HG02642 (cell line): ENCODE data around the gene CDCP1.
"Not testable (repeated sequence)": the region's sequence is repeated elsewhere in the genome, so short reads cannot be mapped to it uniquely, and the experiment has no call there.

Experiments
- ATAC-seq: cut with Tn5 transposase; IDR thresholded peaks from one replicate; pipeline ENCODE4 v1.9.1; 2021; ENCODE audit warnings: mild to moderate bottlenecking; ENCODE audit not compliant: unreplicated experiment, poor library complexity

The CDCP1 gene

DNA sequence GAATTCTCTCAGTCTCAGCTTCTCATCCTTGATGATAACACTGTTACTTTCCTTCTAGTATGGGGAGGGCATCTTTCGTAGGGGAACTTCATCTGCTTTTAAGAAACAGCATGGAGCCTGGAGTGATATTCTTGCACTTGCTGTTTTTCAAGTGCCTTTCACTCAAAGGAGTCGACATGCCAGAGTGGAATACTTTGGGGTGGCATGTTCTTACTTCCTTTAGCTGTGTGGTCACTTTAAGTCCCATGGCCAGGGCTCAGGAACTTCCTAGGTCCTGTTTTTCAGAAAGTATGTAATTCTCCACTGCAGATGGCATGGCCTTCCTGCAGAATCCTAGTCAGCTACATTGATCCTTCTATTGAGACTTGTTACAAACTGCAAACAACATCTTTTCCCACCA is 28.1 kb upstream of the CDCP1 start:
- ATAC-seq = no peak

DNA sequence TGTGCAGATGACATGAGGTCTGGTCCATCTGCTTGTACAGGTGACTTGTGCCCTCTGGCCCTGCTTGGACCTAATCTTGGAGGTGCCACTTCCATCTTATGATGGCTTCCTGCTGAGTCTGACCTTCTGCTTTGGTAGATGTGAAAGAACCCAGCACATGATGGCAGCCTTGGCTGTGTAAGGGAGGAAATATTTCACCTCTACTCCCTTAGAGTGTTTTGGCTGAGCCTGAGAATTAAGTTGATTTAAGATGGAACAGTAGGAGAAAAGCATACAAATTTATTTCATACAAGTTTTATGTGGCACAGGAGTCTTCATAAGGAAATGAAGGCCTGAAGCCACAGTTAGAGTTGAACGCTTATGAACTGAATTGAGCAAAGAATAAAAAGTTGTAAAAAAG is 27.6 kb upstream of the CDCP1 start:
- ATAC-seq = no peak

DNA sequence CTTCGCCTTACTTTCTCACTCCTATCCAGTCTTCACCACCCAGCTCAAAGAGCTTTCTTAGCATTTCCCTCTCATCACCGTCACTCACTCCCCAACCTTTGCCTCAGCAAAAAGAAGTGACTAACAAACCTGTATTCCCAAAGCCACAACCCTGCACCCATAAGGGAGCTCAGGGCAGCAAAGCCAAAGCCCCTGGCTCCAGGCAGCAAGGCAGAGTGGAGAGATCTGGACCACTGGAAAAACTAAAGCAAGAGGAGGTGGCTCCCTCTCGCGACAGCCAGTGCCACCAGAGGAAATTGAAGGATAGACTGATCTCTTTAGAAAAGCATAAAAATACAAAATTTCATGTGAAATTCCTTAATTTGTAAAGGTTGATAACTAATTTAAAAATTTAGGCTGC is 25.1 kb upstream of the CDCP1 start:
- no peak for ATAC-seq

DNA sequence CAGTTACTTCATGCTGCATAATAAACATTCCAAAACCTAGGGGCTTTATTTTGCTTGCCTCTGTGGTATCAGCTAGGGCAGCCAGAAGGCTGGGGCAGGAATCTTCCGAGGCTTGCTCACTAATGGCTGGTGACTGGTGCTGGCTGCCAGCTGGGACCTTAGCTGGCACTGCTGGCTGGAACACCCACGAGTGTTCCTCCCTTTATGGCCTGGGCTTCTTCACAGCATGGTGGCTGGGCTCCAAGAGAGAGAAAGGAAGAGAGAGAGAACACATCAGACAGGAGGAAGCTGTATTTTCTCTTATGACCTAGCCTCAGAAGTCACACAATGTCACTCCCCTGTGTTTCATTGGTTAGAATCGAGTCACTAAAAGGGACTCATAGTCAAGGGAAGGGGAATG is 23.9 kb upstream of the CDCP1 start:
- no peak for ATAC-seq

DNA sequence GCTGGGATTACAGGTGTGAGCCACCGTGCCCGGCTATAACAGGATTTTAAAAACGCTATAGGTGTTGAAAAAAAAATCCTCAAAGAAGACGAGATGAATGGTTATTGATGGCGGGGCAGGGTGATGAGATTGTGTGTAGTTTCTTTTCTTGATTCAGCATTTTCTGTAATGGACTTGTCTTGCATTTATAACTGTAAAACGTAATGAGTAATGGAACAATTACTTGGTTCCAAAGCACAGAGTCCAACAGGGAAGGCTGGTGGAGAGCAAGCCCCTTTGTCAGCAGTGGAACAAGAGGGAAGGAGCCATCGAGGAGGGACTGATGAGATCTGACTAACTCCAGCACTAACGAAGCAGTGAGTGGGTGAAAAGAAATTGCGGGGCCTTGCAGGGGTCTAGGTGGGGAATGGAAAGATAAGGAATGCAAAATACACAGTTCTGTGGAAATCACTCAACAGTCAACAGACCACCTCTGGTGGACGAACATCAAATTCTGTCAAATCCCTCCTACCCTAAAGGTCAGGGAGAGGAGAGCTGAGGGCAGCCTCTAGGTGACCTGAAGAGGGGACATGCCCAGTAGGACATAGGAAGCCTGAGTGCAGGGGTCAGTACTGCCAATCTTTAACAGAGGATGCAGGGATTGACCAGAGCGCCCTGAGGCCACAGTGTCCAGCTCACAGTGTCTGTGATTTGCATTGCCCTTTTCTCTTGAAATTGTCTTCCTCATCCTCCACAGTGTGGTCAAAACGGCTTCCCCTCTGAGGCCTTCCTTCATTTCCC is 23.1 kb upstream of the CDCP1 start:
- no peak for ATAC-seq

DNA sequence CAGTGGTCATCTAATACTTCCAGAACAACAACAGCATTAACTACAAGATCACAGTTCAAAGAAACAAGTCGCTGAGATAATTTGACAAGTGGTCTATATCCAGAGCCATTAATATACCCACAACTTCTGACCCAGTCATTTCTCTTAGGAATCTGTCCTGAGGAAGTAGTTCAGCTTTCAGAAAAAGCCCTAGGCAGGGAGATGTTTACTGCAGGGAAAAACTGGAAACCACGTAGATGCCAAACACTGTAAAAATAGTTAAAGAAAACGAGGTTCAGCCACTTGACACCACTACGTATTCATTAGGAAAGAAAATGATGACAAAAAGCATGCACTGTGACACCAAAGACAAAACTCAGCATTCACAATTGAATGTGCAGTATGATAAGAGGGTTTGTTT is 22.3 kb upstream of the CDCP1 start:
- ATAC-seq = no peak

DNA sequence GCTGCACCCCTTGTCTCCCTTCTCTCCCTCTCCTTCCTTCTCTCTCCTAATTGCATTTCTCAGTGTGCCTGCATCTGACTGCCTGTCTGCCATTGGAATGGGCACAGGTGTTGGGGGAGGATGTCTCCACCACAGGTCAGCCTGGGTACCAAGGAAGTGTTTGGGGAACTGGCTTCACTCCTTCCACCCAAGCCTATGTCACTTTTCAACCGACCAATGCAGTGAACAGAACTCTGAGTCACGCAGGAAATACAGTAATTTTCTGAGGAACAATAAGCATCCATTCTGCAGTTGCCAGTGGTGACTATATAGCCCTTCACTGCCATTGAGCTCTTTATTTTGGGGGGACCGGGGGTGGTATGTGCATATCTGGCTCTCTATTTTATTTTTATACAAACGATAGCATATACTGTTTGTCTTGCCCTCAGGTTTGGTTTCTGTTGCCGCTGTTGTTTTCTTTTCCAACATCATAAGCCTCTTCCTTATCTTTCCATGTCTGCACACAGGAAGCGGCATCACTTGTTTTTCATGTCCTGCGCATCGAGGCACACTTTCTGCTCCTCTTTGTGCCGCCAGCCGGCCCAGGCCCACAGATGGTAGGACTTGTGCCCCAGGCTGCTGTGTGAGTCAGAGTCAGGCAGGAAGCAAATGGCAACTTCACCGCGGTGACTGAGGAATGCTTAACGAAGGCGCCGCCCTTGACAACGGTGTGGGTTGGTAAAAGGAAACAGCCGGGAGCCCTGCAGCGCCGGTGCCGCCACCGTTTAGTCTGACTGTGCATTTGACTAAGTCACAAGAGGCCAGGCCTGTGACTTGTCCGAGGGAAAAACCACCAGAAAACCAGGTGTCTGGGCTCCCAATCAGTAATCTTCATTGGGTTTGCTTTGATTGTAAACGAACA is 21.1 kb upstream of the CDCP1 start:
- no peak for ATAC-seq

DNA sequence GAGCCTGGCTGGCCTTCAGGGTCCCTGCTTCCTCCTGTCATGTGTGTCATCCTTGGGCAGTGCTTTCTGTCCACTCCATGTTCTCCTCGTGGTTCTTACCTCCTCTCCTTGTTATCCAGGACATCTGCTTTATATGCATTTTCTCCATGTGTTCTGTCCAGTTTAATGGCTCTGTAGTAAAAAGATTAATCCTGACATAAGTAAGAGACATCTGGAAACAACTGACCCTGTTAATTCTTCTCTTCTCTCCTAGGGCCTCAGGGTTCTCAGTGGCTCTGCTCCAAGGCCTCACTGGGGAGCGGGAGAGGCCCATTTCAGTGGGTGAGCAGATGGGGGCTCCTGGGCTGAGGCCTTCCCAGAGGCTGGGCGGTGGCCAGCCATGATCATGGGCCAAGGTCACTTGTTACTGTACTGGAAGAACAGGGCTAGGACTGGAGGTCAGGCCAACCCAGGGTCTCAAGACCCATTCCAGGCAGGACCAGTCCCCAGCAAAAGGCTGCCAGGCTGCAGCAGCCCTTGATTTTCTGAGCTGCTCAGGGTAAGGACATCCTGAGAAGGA is 20.2 kb upstream of the CDCP1 start:
- no peak for ATAC-seq

DNA sequence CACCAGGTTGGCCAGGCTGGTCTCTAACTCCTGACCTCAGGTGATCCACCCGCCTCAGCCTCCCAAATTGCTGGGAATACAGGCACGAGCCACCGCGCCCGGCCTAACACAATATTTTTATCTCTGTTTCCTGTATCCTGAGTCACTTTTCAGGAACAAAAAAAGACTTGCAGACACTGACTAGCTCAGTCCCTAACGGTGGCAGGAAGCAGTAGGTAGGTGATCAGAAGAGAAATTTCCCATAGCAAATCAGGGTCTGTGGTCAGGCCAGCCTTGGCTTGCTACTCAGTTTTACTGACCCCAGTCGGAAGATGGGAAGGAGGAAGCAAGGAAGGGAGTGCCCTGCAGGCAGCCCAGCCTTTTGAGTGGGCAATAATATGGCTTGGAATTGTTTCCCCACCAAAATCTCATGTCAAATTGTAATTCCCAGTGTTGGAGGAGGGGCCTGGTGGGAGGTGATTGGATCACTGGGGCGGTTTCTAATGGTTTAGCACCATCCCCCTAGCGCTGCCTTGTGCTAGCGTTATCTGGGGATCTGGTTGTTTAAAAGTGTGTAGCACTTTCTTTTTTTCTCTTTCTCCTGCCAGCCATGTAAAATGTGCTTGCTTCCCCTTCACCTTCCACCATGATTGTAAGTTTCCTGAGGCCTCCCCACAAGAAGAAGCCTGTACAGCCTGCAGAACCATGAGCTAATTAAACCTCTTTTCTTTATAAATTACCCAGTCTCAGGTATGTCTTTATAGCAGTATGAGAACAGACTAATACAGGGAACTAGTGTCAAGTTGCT is 19.5 kb upstream of the CDCP1 start:
- no peak for ATAC-seq

DNA sequence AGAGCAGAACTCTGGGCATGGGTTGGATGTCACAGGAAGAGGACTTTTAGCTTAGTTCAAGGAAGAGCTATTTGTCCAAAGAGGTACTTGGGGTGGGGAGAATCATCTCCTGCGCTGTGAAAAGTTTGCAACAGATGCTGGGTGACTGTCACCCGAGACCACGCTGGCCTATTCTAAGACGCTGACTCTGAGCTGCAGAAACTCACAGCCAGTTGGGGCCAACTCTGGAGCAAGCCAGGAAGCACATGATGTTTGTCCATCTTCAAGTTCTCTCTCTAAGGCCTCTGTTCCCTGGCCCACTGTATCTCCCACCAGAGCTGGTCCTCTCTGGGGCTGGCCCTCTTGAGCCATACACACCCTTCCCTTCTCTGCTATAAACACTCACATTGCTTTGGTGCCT is 17.9 kb upstream of the CDCP1 start:
- ATAC-seq = no peak

DNA sequence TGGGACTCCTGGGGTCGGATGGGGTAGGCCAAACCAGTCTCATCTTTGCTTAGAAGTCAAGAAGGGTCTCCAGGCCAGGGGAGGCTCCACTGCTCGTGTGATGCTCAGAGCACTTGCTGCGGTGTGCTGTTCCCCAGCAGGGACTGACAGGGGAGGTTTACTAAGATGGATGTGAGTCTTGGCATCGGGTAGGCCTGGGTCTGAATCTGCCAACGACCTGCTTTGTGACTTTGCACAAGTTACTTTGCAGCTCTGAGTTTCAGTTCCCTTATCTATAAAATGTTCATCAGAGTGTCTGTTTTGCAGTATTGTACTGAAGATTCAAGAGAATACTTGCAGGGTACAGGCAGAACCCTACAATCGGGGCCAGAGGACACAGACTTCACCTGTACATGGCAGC is 17.3 kb upstream of the CDCP1 start:
- ATAC-seq = no peak

DNA sequence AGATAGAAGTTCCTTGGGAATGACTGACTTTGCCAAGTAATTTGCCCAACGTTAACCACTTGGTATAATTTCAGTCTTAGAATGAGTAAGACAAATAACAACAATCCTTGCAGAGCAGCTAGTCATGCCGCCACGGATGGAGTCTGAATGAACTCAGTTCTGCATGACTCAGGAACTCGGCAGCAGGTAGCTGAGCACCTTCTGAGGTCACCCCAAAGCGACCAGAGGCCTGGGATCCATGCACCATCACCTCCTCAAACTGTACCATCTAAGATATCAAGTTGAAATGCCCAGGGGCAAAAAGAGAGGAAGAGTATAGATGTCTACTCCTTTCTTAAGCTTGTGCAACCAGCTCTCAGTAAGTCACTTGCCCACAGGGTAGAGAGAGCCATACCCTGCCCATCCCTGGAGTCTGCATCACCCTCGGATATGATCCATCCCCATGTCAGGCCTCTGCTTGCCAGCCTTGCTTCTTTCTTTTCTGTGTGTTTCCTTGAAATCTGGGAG is 8.5 kb upstream of the CDCP1 start:
- no peak for ATAC-seq

DNA sequence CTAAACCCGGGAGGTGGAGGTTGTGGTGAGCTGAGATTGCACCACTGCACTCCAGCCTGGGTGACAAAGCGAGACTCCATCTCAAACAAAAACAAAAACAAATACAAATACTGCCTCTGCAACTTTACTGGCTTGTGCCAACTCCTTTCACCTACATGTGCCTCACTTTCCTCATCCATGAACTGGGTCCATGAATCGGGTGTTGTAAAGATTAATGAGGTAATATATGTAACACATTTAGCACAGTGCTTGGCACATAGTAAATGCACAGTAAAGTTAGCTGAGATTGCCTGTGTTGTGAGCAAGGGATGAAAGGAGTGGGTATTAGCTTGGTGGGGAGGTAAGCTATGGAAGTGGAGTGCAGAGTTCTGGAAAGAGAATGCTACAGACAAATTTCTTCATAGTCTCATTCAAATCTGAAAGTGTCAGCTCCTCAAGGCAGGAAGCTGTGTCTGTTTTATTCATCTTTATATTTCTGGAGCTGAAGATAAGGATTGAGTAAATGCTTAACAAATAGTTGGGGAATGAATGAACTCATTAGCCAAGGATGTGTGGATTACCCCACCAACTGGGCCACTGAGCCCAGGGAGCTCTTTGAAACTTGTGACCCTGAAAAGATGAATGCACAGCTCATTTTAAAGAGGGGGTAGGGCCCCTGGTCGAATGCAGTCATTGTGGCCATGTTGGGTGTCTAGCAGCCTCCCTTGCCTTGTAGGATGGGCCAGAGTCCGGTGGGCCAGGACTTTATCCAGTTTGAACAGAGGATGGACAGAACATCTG is 7.7 kb upstream of the CDCP1 start:
- no peak for ATAC-seq

DNA sequence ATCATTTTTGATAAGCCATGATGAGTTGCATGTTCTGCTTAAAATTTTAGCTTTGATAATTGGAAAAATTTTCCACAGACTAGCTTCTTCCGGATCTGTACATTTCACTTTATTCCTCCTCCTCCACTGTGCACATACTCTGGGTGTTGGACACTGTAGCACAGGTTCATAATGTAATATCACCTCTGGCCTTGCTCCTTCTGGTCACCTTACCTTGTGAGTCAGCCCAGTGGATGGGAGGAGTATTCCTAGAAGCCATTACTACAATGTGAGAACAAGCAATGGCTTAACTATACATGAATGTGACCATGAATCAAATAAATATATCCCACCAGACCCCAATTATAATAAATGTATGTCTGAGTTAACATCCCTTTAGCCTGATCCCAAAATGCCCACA is 6.1 kb upstream of the CDCP1 start:
- no peak for ATAC-seq

DNA sequence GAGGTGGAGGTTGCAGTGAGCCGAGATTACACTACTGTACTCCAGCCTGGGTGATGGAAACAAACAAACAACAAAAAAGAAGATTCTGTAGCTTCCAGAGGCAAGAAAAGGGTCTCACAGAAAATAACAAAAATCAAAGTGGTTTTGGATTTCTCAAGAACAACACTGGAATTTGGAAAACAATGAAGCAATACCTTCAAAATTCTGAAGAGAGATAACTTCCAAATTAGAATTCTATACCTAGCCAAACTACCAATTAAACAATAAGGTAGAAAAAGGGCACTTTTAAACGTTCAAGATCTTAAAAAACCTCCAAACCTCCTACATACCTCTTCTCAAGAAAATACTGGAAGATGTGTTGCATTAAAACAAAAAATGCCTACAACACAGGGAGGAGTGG is 4.9 kb upstream of the CDCP1 start:
- ATAC-seq = no peak

DNA sequence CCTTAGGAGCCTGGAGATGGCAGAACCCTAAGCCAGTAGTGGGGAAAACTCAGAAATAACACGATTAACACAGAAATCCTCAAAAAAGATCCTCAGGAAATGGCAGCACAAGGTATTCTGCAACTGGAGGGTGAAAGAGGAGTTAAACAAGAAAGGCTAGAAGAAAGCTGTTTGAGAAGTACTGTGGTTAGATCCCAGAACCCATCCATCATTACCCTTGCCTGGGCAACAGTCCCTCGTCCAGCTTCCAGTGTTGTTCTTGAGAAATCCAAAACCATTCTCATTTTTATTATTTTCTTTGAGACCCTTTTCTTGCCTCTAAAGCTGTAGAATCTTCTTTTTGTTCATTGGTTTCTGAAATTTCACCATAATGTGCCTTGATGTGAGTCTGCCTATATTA is 2.7 kb upstream of the CDCP1 start:
- no peak for ATAC-seq

DNA sequence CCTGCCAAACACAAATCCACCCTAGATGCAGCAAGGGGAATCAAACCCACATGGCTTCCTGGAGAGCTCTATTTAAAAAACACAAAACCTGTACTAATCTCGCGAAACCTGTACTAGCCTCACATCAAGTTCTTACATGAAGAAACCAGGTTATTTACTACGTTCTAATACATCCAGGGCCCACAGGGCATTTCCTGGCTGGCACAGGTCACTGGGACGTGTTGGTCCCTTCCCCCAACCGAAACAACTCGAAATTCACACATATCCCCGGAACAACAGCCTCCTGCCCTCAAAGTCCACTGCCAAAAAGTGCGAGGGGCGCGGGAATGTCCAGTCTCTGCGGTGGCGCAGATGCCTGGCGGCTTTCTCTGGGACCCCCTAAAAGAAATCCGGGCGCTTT is 955 bp downstream of the CDCP1 start:
- no peak for ATAC-seq

DNA sequence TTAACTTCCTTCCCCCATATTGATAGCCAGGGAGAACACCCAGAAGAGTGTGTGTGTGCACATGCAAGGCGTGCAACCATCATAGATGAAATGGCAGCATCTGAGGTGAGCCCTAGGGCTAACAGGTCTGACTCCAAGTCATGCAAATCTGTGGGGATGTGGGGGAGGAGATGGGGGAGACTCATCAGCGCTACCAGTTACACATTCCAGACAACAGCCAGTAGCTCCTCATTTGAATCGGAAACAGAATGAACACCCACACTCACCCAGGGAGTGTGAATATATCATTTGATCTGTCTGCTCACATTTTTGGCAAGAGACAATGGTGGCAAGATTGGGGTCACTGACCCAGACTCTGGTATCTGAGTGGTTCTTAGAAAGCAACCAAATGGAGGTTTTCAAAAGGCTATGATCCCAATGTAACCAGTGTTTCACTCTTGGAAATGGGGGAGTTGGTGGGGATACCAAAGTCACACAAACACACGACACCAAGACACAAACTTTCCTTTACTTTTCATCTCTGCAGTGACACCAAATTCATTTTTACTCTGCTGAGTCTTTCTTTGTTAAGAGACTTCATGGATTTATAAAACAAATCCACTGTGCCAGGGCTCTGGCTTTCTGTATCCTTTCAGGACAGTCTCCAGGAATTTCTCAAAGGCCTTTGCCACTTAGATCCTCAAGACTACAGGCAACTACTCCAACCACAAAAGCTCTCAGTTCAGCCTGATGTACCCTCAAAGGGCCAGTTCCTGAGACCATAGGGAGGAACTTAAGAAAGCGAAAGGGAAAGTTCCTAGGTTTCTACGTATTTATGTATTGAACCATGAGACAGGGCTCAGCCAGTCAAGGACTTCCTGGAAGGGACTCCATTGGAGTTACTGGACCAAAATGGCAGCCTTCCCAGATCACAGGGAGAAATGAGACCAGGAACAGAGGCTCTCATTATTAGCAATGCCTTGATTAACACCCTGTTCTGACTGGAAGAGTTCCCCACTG is 2.2 kb downstream of the CDCP1 start:
- no peak for ATAC-seq

DNA sequence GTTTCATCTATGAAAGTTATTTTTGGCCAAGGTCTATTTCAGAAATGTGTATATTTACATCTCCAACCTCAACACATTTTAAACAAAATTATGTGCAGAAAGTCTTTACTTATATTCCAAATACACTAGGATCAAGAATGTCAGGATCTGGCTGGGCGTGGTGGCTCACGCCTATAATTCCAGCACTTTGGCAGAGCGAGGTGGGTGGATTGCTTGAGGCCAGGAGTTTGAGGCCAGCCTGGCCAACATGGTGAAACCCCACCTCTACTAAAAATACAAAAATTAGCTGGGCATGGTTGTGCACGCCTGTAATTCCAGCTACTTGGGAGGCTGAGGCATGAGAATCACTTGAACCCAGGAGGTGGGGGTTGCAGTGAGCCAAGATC is 5.4 kb downstream of the CDCP1 start:
- not testable (repeated sequence) for ATAC-seq
